PFSK-1 (cell line): ENCODE data around the gene NEB.

Source experiments
- FOXP2 ChIP-seq: optimal IDR thresholded peaks from 2 replicates; pipeline ENCODE3; 2011; ENCODE audit warnings: borderline replicate concordance, control low read depth, inconsistent platforms; ENCODE audit not compliant: insufficient read depth; ENCODE audit errors: extremely low read length, extremely low read depth
- POLR2AphosphoS5 ChIP-seq: IDR thresholded peaks from 2 replicates; pipeline ENCODE4 v1.6.1; 2012; ENCODE audit warnings: low read depth, mild to moderate bottlenecking, control low read depth, low read length, moderate library complexity
- SIN3A ChIP-seq: IDR thresholded peaks from 2 replicates; pipeline ENCODE4 v1.6.1; 2012; ENCODE audit warnings: mild to moderate bottlenecking, low read length, moderate library complexity, borderline replicate concordance; ENCODE audit not compliant: insufficient read depth
- TAF1 ChIP-seq: IDR thresholded peaks from 2 replicates; pipeline ENCODE4 v1.6.1; 2012; ENCODE audit warnings: low read length, control low read depth, borderline replicate concordance; ENCODE audit not compliant: insufficient read depth
- TF ChIP-seq, protein P1 (sequence below), 2 experiments: IDR thresholded peaks; 2 replicates each; pipeline versions ENCODE4 v1.6.1 to v1.8.0; 2011 to 2012; ENCODE audit warnings: low read depth in 2 of 2, low read length in 2 of 2, control low read depth in 1 of 2, inconsistent platforms in 1 of 2, mild to moderate bottlenecking in 1 of 2, moderate library complexity in 1 of 2; ENCODE audit not compliant: insufficient read depth in 1 of 2

The NEB gene

GRCh38 chr2:151708788-151709187 lies 25.5 kb downstream of the NEB start:
- TF ChIP-seq SIN3A (no peak), FOXP2 (no peak), TAF1 (no peak), POLR2AphosphoS5 (no peak)
- TF ChIP-seq, protein P1, sequence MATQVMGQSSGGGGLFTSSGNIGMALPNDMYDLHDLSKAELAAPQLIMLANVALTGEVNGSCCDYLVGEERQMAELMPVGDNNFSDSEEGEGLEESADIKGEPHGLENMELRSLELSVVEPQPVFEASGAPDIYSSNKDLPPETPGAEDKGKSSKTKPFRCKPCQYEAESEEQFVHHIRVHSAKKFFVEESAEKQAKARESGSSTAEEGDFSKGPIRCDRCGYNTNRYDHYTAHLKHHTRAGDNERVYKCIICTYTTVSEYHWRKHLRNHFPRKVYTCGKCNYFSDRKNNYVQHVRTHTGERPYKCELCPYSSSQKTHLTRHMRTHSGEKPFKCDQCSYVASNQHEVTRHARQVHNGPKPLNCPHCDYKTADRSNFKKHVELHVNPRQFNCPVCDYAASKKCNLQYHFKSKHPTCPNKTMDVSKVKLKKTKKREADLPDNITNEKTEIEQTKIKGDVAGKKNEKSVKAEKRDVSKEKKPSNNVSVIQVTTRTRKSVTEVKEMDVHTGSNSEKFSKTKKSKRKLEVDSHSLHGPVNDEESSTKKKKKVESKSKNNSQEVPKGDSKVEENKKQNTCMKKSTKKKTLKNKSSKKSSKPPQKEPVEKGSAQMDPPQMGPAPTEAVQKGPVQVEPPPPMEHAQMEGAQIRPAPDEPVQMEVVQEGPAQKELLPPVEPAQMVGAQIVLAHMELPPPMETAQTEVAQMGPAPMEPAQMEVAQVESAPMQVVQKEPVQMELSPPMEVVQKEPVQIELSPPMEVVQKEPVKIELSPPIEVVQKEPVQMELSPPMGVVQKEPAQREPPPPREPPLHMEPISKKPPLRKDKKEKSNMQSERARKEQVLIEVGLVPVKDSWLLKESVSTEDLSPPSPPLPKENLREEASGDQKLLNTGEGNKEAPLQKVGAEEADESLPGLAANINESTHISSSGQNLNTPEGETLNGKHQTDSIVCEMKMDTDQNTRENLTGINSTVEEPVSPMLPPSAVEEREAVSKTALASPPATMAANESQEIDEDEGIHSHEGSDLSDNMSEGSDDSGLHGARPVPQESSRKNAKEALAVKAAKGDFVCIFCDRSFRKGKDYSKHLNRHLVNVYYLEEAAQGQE (IDR thresholded peaks at IDR 0.05; ENCODE audit: insufficient read depth in 1 of 2, low read depth in 2 of 2, low read length in 2 of 2): no peak

- TF ChIP-seq TAF1: no peak
- no peak for TF ChIP-seq FOXP2
- TF ChIP-seq SIN3A: no peak
- TF ChIP-seq POLR2AphosphoS5: no peak
- TF ChIP-seq, protein P1 (IDR thresholded peaks at IDR 0.05; ENCODE audit: insufficient read depth in 1 of 2, low read depth in 2 of 2, low read length in 2 of 2): no peak
These were observed 26.4 kb downstream of the NEB start for GRCh38 chr2:151707857-151708256.

DNA sequence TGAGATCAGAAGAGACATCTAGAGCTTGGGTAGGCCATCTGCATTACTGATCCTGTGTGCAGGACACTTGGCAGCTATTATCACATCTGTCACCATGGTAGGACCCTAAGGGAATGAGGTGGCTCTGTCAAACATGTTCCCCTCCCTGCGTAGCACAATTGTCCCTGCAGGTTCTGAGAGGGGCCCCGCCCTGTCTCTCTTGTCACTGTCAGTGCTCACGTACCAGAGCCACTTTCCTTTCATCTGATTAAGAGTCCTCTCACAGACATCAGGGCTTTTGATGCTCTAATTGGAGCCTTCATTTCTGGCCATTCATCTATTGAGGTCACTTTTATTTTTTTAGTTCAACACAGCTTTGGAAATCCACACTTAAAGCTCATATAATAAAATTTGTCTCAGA lies 38.5 kb downstream of the NEB start:
- no peak for TF ChIP-seq TAF1
- TF ChIP-seq SIN3A: no peak
- TF ChIP-seq, protein P1 (IDR thresholded peaks at IDR 0.05; ENCODE audit: insufficient read depth in 1 of 2, low read depth in 2 of 2, low read length in 2 of 2): no peak

GRCh38 chr2:151691631-151692030 lies 42.6 kb downstream of the NEB start:
- TF ChIP-seq POLR2AphosphoS5: no peak
- TF ChIP-seq SIN3A: no peak
- TF ChIP-seq TAF1: no peak
- TF ChIP-seq FOXP2: no peak

DNA sequence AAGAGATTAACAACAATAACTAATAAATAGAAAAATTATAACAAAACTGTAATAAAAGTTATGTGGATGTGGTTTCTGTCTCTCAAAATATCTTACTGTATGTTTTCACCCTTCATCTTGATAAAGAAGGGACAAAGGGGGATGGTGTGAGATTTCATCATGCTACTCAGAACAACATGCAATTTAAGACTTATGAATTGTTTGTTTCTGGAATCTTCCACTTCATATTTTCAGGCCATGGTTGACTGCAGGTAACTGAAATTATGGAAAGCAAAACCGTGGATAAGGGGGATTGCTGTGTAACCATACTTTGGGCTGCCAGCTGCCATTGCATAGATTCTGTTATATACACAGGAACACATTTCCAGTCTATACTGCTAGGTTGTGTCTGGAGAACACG lies 45.6 kb downstream of the NEB start:
- no peak for TF ChIP-seq POLR2AphosphoS5

GRCh38 chr2:151682459-151683003 lies 51.7 kb downstream of the NEB start:
- TF ChIP-seq TAF1: no peak
- TF ChIP-seq, protein P1 (IDR thresholded peaks at IDR 0.05; ENCODE audit: insufficient read depth in 1 of 2, low read depth in 2 of 2, low read length in 2 of 2): no peak
- TF ChIP-seq SIN3A: no peak
- no peak for TF ChIP-seq FOXP2
- TF ChIP-seq POLR2AphosphoS5: no peak
